ENCODE measurements around the gene MED26. TPM values are rescaled to one million over a fixed set of nuclear protein-coding genes. Genes with fewer than 3 reads are reported as not detected.

MED26 gene
- total RNA-seq, 1 donor from 2014 or later = 3.5 TPM

GRCh38 chr19:16620018-16620417 lies 8.0 kb downstream of the MED26 start:
- Histone ChIP-seq H3K4me3 (no peak overlapping the region), H3K9me3 (no peaks in the 10 kb centered on the region), H3K27me3 (no peaks in the 10 kb centered on the region), H3K4me1 (peaks cover 4 to 9% of the 10 kb centered on the region in 2 donors), H3K27ac (no peak overlapping the region), H3K36me3 (peaks cover 0 to 5% of the 10 kb centered on the region in 2 donors)
- intact Hi-C loops (cut with DNase I) = no loop called here
- DNase-seq (ENCODE audit: low spot score in 2 of 2) = no peak
- TF ChIP-seq CTCF (IDR thresholded peaks at IDR 0.05) = no peak

GRCh38 chr19:16619457-16619856 lies 8.5 kb downstream of the MED26 start:
- Histone ChIP-seq H3K36me3 (peaks cover 0 to 5% of the 10 kb centered on the region in 2 donors), H3K9me3 (no peaks in the 10 kb centered on the region), H3K4me3 (no peak overlapping the region), H3K27me3 (no peaks in the 10 kb centered on the region), H3K4me1 (peaks cover 4 to 9% of the 10 kb centered on the region in 2 donors), H3K27ac (no peak overlapping the region)
- intact Hi-C loops (cut with DNase I) = no loop called here
- no peak for TF ChIP-seq CTCF (IDR thresholded peaks at IDR 0.05)
- DNase-seq (ENCODE audit: low spot score in 2 of 2) = no peak

GRCh38 chr19:16618248-16618647 lies 9.8 kb downstream of the MED26 start:
- Histone ChIP-seq H3K36me3 (no peaks in the 10 kb centered on the region), H3K27ac (no peak overlapping the region), H3K4me1 (peaks cover 4 to 9% of the 10 kb centered on the region in 2 donors), H3K4me3 (no peak overlapping the region), H3K27me3 (no peaks in the 10 kb centered on the region), H3K9me3 (no peaks in the 10 kb centered on the region)
- intact Hi-C loops (cut with DNase I) = no loop called here
- no peak for TF ChIP-seq CTCF (IDR thresholded peaks at IDR 0.05)
- no peak for DNase-seq (ENCODE audit: low spot score in 2 of 2)

GRCh38 chr19:16615808-16616207 lies 12.2 kb downstream of the MED26 start:
- no peak overlapping the region for H3K27ac ChIP-seq
- H3K4me3 ChIP-seq = no peak overlapping the region
- peaks cover 4 to 9% of the 10 kb centered on the region in 2 donors for H3K4me1 ChIP-seq
- DNase-seq (ENCODE audit: low spot score in 2 of 2) = no peak
- no peaks in the 10 kb centered on the region for H3K9me3 ChIP-seq
- intact Hi-C loops (cut with DNase I) = no loop called here
- no peaks in the 10 kb centered on the region for H3K27me3 ChIP-seq
- no peak for TF ChIP-seq CTCF (IDR thresholded peaks at IDR 0.05)
- no peaks in the 10 kb centered on the region for H3K36me3 ChIP-seq

- Histone ChIP-seq H3K4me1 (peaks cover 4 to 9% of the 10 kb centered on the region in 2 donors), H3K27me3 (no peaks in the 10 kb centered on the region), H3K4me3 (no peak overlapping the region), H3K36me3 (no peaks in the 10 kb centered on the region), H3K9me3 (no peaks in the 10 kb centered on the region), H3K27ac (no peak overlapping the region)
- intact Hi-C loops (cut with DNase I) = no loop called here
- no peak for TF ChIP-seq CTCF (IDR thresholded peaks at IDR 0.05)
- no peak for DNase-seq (ENCODE audit: low spot score in 2 of 2)
These were observed 13.1 kb downstream of the MED26 start for GRCh38 chr19:16614941-16615340.

- H3K4me1 ChIP-seq = no peaks in the 10 kb centered on the region
- intact Hi-C loops (cut with DNase I) = no loop called here
These were observed 14.2 kb downstream of the MED26 start for GRCh38 chr19:16613841-16614240.

More at GRCh38 chr19:16613841-16614240, 14.2 kb downstream of the MED26 start:
- Histone ChIP-seq H3K9me3 (no peaks in the 10 kb centered on the region), H3K27me3 (no peaks in the 10 kb centered on the region), H3K4me3 (no peak overlapping the region), H3K27ac (no peak overlapping the region), H3K36me3 (no peaks in the 10 kb centered on the region)
- TF ChIP-seq CTCF (IDR thresholded peaks at IDR 0.05) = no peak
- no peak for DNase-seq (ENCODE audit: low spot score in 2 of 2)

Data from ascending aorta (tissue), 2 donors.